Uterine smooth muscle cell (primary cell): ENCODE data around the gene LMNTD2. TPM values are rescaled to one million over a fixed set of nuclear protein-coding genes. Genes with fewer than 3 reads are reported as not detected.

Experiments used
- total RNA-seq: library from RNA; depleted of rRNA; stranded (reverse); fragments of >200 nt; gene quantifications from 2 replicates; pipeline ENCODE4 v1.2.3, GENCODE V29; 2014

The LMNTD2 gene, protein sequence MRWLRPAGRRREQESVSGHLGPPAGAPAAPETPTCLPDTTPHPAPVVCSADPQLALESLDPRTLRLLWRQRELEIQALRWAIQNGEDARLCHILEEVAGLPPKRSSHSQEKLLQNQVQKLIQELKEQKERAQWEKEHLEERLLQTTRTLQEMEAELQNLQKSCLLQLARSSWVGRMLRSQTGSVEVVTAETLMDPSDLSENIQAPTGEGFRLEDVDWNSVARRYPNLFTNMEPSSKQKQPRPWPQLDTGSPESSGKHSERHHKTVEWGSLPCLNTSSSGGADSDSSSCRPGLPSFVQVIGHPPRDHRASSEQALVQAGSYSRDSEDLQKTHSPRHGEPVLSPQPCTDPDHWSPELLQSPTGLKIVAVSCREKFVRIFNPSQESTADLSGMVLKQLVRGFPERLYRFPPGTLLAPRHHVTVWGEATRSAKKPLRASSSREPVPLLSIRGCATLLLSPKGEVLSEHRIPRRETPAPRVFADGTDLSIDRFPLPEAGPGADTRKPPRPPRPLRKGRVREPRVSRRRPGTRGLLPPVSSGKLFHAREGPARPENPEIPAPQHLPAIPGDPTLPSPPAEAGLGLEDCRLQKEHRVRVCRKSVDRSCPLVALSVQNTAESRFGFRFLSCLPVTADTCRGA
- total RNA-seq: 0.11 and 0.62 TPM in 2 replicates

GRCh38 chr11:560305-561147, at the start of gene LMNTD2, which contains the start of gene RASSF7:
LMNTD2 (minus strand) TSS chr11:560738; CDS start chr11:560716, 22 bp downstream.
RASSF7 (plus strand) TSS chr11:560970; CDS start chr11:561769, 799 bp downstream.

DNA sequence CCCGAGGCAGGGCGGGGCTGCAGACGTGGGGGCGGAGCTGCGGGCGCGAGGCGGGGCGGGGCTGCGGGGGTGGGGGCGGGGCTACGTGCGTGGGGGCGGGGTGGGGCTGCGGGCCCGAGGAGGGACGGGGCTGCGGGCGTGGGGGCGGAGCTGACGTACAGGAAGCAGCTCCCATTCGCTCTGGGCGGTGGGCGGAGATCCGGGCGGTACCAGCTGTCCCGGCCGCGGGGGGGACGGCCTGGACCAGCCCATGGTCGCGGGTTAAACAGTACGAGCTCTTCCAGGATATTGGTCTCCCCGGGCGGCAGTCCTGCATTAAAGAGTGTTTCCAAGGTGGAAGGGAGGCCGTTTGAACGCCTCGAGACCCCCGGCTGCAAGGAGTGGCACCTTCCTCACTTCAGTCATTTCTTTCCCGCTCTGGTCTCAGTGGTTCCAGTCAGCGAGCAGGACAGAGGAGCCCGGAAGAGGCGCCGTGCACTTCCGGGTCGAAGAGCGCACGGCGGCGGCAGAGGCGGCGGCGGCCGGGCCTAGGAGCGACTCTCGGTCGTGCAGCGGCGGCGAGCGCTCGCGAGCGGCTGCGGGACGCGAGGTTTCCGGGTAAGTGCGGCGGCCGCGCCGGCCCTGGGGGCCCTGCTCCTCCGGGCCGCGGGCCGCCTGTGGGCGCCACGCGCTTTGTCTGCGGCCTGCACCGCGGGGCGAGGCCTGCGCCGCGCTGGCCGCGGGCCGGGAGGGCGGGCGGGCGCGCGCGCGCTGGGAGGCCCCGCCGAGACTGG, 15.6 kb upstream of the LMNTD2 start, which contains the start of gene PHRF1:
PHRF1 (plus strand) TSS at position 475 of the 773 bp plus-strand sequence. CDS start 5,043 bp downstream, outside the sequence.

DNA sequence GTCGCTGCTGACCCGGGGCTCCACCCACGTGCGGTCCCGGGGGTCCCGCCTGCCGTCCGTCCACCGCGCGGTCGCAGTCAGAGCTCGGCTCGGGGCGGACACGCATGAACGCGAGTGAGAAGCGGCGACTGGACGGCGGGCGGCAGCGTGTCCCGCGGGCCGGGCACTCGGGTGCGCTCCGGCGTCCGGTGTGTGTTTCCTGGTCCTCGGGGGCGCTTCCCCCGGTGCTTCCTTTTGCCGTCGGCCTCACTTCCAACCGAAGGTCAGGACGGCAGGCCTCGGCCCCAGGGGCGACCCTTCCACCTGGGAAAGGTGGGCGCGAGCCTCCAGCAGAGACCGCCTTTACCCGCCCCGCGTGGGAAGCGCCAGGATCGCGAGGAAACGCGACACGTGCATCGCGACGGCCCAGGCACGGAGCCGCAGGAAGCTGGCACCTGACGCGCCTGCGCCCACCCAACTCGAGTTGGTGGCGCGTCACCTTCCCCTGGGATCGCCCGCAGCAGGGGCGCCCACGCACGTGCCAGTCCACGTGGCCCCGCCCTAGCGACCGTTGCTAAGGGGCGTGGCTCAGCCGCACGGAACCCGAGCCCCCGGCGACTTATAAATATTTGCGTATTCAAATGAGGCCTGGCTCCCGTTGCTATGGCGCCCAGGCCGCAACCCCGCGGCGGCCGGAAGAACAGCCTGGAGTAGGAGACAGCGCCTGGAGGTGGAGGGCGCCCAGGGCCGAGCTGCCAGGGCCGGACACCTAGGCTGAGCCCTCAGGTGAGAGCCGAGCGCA, 23.5 kb downstream of the LMNTD2 start, which contains the start of gene LRRC56:
LRRC56 (plus strand) TSS at position 687 of the 781 bp plus-strand sequence. CDS start 3,158 bp downstream, outside the sequence.

DNA sequence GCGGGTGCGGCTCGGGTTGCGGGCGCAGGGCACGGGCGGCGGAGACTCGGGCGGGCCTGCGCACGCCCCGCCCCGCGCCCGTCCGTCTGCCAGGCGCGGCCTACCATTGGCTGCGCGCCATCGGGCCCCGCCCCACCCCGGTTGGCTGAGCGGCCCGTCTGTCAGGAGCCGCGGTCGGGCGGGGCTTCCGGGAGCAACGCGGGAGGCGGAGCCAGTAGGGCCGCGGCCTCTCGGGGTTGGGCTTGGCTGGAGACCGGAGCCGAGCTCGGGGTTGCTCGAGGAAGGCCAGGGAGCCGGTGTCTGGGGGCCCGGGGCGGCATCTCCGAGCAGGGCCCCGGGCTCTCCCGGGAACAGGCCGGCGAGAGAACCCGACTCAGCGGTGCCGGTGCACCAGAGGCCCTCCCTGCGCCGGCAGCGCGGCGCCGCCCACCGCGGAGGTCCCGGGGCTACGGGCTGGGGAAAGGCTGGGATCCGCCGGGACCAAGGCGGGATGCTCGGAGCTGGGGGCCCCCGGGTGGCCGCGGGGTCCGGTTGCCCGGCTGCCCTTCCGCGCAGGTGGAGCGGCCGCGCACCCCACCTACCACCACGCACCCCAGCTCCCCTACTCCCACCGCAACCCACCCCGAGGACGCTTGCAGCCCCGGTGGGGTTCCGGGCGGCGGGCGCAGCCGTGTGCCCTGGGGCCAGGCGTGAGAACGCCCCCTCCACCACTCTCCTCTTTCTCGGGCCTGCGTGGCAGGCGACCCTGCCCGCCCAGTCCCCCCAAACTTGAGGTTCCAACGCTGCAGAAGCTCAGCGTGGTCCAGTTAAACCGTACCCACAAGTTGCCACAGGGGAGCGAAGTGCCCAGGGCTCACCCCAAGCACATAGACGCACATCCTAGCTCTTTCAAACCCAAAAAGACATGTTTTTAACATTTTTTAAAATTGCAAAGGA, 24.8 kb downstream of the LMNTD2 start, which contains the start of gene HRAS:
HRAS (minus strand) TSS at position 58 of the 936 bp plus-strand sequence.

DNA sequence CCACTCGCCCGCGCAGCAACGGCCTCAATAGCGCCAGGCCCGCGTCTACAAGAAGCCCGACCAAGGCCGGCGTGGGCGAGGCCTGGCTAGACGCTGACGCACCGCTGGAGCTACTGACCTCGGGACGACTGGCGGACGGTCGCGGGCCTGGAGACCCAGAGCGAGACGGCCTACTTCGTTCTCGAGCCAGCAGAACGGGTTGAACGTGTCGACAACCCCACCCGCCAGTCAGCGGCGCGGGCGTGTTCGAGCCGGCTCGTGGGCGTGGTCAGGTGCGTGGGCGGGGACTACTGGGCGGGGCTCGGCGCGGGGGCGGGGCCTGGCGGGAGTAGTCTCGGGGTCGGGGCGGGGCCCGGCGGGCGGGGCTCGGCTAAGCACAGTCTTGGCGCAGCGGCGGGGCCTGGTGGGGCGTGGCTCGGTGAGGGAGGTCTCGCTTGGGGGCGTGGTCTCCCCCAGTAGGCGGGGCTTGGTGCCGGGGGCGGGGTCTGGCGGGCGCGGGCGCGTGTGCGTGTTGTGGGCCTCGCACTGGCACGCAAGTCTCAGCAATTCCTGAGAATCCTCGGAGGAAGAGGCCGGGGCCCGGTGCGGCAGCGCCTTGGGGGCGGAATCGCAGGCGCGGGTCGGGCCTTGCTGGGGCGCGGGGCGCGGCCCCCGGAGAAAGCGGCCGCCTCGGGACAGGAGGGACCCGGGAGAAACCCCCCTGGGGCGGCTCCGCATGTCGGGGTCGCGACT, 53.4 kb downstream of the LMNTD2 start, which contains the start of gene RNH1:
RNH1 (minus strand) TSS at position 248 of the 732 bp plus-strand sequence. CDS start 5,080 bp downstream, outside the sequence.

Other genes starting within 250 kb of the LMNTD2 start
- gene IFITM1, start 246.7 kb downstream of the LMNTD2 start, total RNA-seq: 12.1 and 23.9 TPM in 2 replicates
- gene IFITM3, start 239.9 kb downstream of the LMNTD2 start, total RNA-seq: 17.3 and 29.5 TPM in 2 replicates
- gene B4GALNT4, start 191.2 kb downstream of the LMNTD2 start, total RNA-seq: 1.00 and 1.8 TPM in 2 replicates
- 0.66 and 0.87 TPM in 2 replicates for gene PKP3, start 166.5 kb downstream of the LMNTD2 start, total RNA-seq
- gene SIGIRR, start 145.7 kb downstream of the LMNTD2 start, total RNA-seq: 6.0 and 8.2 TPM in 2 replicates
- gene ANO9, start 118.7 kb downstream of the LMNTD2 start, total RNA-seq: not detected in 2 replicates
- 46.3 and 58.1 TPM in 2 replicates for gene PTDSS2, start 110.5 kb downstream of the LMNTD2 start, total RNA-seq
- gene RNH1, start 53.5 kb downstream of the LMNTD2 start, total RNA-seq: 402 and 468 TPM in 2 replicates
- gene HRAS, start 25.2 kb downstream of the LMNTD2 start, total RNA-seq: 51.5 and 91.3 TPM in 2 replicates
- gene LRRC56, start 23.2 kb downstream of the LMNTD2 start, total RNA-seq: 0.62 and 0.77 TPM in 2 replicates
- gene RASSF7, start 232 bp upstream of the LMNTD2 start, total RNA-seq: 4.3 and 6.7 TPM in 2 replicates
- 33.1 and 38.7 TPM in 2 replicates for gene PHRF1, start 15.7 kb upstream of the LMNTD2 start, total RNA-seq
- gene IRF7, start 55.2 kb upstream of the LMNTD2 start, total RNA-seq: 4.5 and 7.4 TPM in 2 replicates
- not detected in 2 replicates for gene CDHR5, start 64.2 kb upstream of the LMNTD2 start, total RNA-seq
- not detected in 2 replicates for gene SCT, start 66.4 kb upstream of the LMNTD2 start, total RNA-seq
- gene DRD4, start 76.5 kb upstream of the LMNTD2 start, total RNA-seq: 0.11 TPM in 1 of 2 replicates, not detected in the other
- gene DEAF1, start 134.5 kb upstream of the LMNTD2 start, total RNA-seq: 19.9 and 31.0 TPM in 2 replicates
- gene TMEM80, start 135.1 kb upstream of the LMNTD2 start, total RNA-seq: 9.9 and 10.5 TPM in 2 replicates
- gene EPS8L2, start 145.5 kb upstream of the LMNTD2 start, total RNA-seq: 28.1 and 39.4 TPM in 2 replicates
- gene TALDO1, start 186.7 kb upstream of the LMNTD2 start, total RNA-seq: 117 and 152 TPM in 2 replicates
- 28.3 and 31.2 TPM in 2 replicates for gene GATD1, start 216.7 kb upstream of the LMNTD2 start, total RNA-seq
- gene CEND1, start 229.4 kb upstream of the LMNTD2 start, total RNA-seq: 1.00 TPM in 2 replicates
- 14.0 and 23.4 TPM in 2 replicates for gene SLC25A22, start 237.5 kb upstream of the LMNTD2 start, total RNA-seq
- 11.0 and 11.4 TPM in 2 replicates for gene PIDD1, start 244.5 kb upstream of the LMNTD2 start, total RNA-seq
- 143 and 152 TPM in 2 replicates for gene RPLP2, start 249.2 kb upstream of the LMNTD2 start, total RNA-seq